ENCODE results near the gene ARL15.

ARL15 gene

GRCh38 chr5:54309691-54310432, 511 bp downstream of the ARL15 start:
- Histone ChIP-seq H3K27ac (replicated peaks) (peak overlapping the region; percentile 45), H3K4me3 (replicated peaks; ENCODE audit: insufficient read depth, low read length) (peak overlapping the region; percentile 99), H3K27me3 (ENCODE audit: insufficient read depth, poor library complexity, severe bottlenecking) (no peaks in the 10 kb centered on the region)
- no peak for TF ChIP-seq REST (IDR thresholded peaks at IDR 0.05; ENCODE audit: insufficient replicate concordance, low read depth)
- DNase-seq (ENCODE audit: low read depth in 1 of 2, low spot score in 1 of 2), result peak in 1 of 2 experiments; percentile 18

GRCh38 chr5:54309276-54309675, 1.1 kb downstream of the ARL15 start:
- no peak overlapping the region for H3K27ac ChIP-seq (replicated peaks)
- TF ChIP-seq SPI1 (IDR thresholded peaks at IDR 0.05; ENCODE audit: borderline replicate concordance, low read depth) (no peak), CTCF (IDR thresholded peaks at IDR 0.05; ENCODE audit: insufficient read depth, low read length) (no peak), REST (IDR thresholded peaks at IDR 0.05; ENCODE audit: insufficient replicate concordance, low read depth) (no peak), GABPA (IDR thresholded peaks at IDR 0.05; ENCODE audit: low read depth) (no peak), POLR2AphosphoS5 (IDR thresholded peaks at IDR 0.05; ENCODE audit: low read depth) (no peak)
- DNase-seq (ENCODE audit: low read depth in 1 of 2, low spot score in 1 of 2), result no peak
- peak overlapping the region; percentile 99 for H3K4me3 ChIP-seq (replicated peaks; ENCODE audit: insufficient read depth, low read length)
- no peaks in the 10 kb centered on the region for H3K27me3 ChIP-seq (ENCODE audit: insufficient read depth, poor library complexity, severe bottlenecking)

GRCh38 chr5:54307583-54307982, 2.8 kb downstream of the ARL15 start:
- TF ChIP-seq POLR2AphosphoS5 (IDR thresholded peaks at IDR 0.05; ENCODE audit: low read depth), result no peak
- TF ChIP-seq REST (IDR thresholded peaks at IDR 0.05; ENCODE audit: insufficient replicate concordance, low read depth), result no peak
- TF ChIP-seq SPI1 (IDR thresholded peaks at IDR 0.05; ENCODE audit: borderline replicate concordance, low read depth), result no peak
- TF ChIP-seq CTCF (IDR thresholded peaks at IDR 0.05; ENCODE audit: insufficient read depth, low read length), result no peak
- TF ChIP-seq GABPA (IDR thresholded peaks at IDR 0.05; ENCODE audit: low read depth), result no peak

More at GRCh38 chr5:54307583-54307982, 2.8 kb downstream of the ARL15 start:
- no peak for DNase-seq (ENCODE audit: low read depth in 1 of 2, low spot score in 1 of 2)
- Histone ChIP-seq H3K4me3 (replicated peaks; ENCODE audit: insufficient read depth, low read length) (no peak overlapping the region), H3K27me3 (ENCODE audit: insufficient read depth, poor library complexity, severe bottlenecking) (no peaks in the 10 kb centered on the region), H3K27ac (replicated peaks) (no peak overlapping the region)
